ENCODE measurements around the gene CATSPERZ.

Gene CATSPERZ

GRCh38 chr11:64285885-64286800 is 14.0 kb upstream of the CATSPERZ start:
- DNase-seq, result peak in 1 of 2 experiments; percentile 6

- no peak for DNase-seq
Observed at GRCh38 chr11:64286801-64287159, 13.4 kb upstream of the CATSPERZ start.

GRCh38 chr11:64287676-64288352 is 12.3 kb upstream of the CATSPERZ start:
- DNase-seq, result no peak

- DNase-seq, result no peak
Observed at GRCh38 chr11:64288353-64288750, 11.8 kb upstream of the CATSPERZ start.

GRCh38 chr11:64289002-64289564 is 11.1 kb upstream of the CATSPERZ start:
- DNase-seq, result no peak

- no peak for DNase-seq
Observed at GRCh38 chr11:64290352-64291261, 9.6 kb upstream of the CATSPERZ start.

- DNase-seq, result no peak
Observed at GRCh38 chr11:64291262-64291751, 8.9 kb upstream of the CATSPERZ start, which contains the start of gene KCNK4. KCNK4 (plus strand) TSS chr11:64291302; CDS start chr11:64293019, 1,717 bp downstream.

GRCh38 chr11:64291752-64292459 is 8.3 kb upstream of the CATSPERZ start:
- no peak for DNase-seq

GRCh38 chr11:64292460-64293254 is 7.5 kb upstream of the CATSPERZ start:
- DNase-seq, result no peak

GRCh38 chr11:64294774-64295173 is 5.4 kb upstream of the CATSPERZ start:
- no peak for DNase-seq

GRCh38 chr11:64295760-64296159 is 4.4 kb upstream of the CATSPERZ start:
- DNase-seq, result no peak

- no peak for DNase-seq
Observed at GRCh38 chr11:64296236-64296635, 3.9 kb upstream of the CATSPERZ start.

GRCh38 chr11:64296830-64297698 is 3.1 kb upstream of the CATSPERZ start:
- no peak for DNase-seq

GRCh38 chr11:64297699-64298358 is 2.3 kb upstream of the CATSPERZ start:
- DNase-seq, result no peak

GRCh38 chr11:64298966-64299846 is 952 bp upstream of the CATSPERZ start:
- no peak for DNase-seq

GRCh38 chr11:64303109-64304031 is 3.2 kb downstream of the CATSPERZ start:
- DNase-seq, result no peak

- DNase-seq, result no peak
Observed at GRCh38 chr11:64304032-64304315, 3.8 kb downstream of the CATSPERZ start.

All from AML-193 (cell line).